ENCODE measurements around the gene A1CF. TPM values are rescaled to one million over a fixed set of nuclear protein-coding genes. Genes with fewer than 3 reads are reported as not detected.

Gene A1CF
- total RNA-seq (2013) = not detected
- polyA plus RNA-seq (not detected), polyA minus RNA-seq (not detected in 2 replicates), total RNA-seq (0 to 2.8 (median 0) reads per million in 11 experiments)

GRCh38 chr10:50885097-50885859 is at the start of gene A1CF:
Gene A1CF, minus strand, starts transcription at chr10:50885627. Its CDS starts 25,687 bp downstream, at chr10:50859940.
- Histone ChIP-seq H3K9ac (ENCODE audit: insufficient read depth, low read length, poor library complexity, severe bottlenecking) (no peak within 1 kb of the TSS), H3K4me2 (replicated peaks; ENCODE audit: extremely low read depth, low read length, poor library complexity, severe bottlenecking) (no peak within 1 kb of the TSS), H3K79me2 (ENCODE audit: insufficient read depth, low read length) (no peaks in the 10 kb centered on the region), H3K27ac (ENCODE audit: low read depth in 1 of 2, low read length in 2 of 2) (no peak within 1 kb of the TSS), H3K36me3 (replicated peaks in 1 of 2; ENCODE audit: control insufficient read depth in 1 of 2, insufficient read depth in 2 of 2, low read length in 2 of 2) (no peaks in the 10 kb centered on the region), H4K20me1 (ENCODE audit: insufficient read depth, low read length) (no peaks in the 10 kb centered on the region), H3K4me1 (ENCODE audit: control insufficient read depth in 1 of 2, insufficient read depth in 2 of 2, low read length in 2 of 2) (no peaks in the 10 kb centered on the region), H3K4me3 (replicated peaks in 1 of 3; ENCODE audit: low read depth in 2 of 3, low read length in 3 of 3) (no peak within 1 kb of the TSS), H3K9me3 (replicated peaks in 1 of 2; ENCODE audit: control insufficient read depth in 1 of 2, insufficient read depth in 1 of 2, low read length in 2 of 2) (no peaks in the 10 kb centered on the region), H2AFZ (ENCODE audit: insufficient read depth, low read depth, low read length, poor library complexity, severe bottlenecking) (no peak within 1 kb of the TSS), H3K27me3 (ENCODE audit: control insufficient read depth in 2 of 2, insufficient read depth in 2 of 2, low read length in 2 of 2) (no peaks in the 10 kb centered on the region)
- Mint-ChIP-seq H3K36me3 (no peaks in the 10 kb centered on the region), H3K27ac (no peak within 1 kb of the TSS), H3K9me3 (peaks cover 0 to 3% (median 0%) of the 10 kb centered on the region in 7 donors), H3K4me3 (no peak within 1 kb of the TSS), H3K27me3 (ENCODE audit: low read depth in 3 of 3) (peaks cover 2 to 11% (median 4%) of the 10 kb centered on the region in 3 donors), H3K4me1 (no peaks in the 10 kb centered on the region)
- WGBS (ENCODE audit: insufficient coverage) = no CpG with 5 or more reads among the region's 7 CpGs
- no peak for DNase-seq
- no peak for TF ChIP-seq CTCF (IDR thresholded peaks at IDR 0.05)
- intact Hi-C loops (cut with micrococcal nuclease) = no loop called here

DNA sequence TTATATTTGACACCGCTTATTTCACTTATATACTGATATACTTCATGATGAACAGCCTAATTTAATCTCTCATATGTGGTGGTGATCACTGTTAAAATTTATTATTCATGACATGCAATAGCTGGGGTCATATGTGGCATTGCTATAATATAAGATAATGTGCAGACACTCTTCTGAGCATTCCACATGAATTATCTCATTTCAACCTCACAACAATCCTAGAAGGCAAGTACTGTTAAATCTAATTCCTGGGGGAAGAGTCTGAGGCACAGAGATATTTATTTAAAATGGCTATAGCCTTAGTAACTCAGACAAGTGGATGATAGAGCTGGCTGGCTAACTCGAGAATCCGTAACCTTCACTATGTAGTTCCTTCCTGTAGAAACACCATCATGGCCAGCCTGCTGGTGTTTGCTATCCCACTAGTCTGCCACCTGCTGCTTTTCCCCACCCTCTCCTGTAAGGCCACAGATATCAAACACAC is 46.6 kb upstream of the A1CF start:
- H3K79me2 ChIP-seq (ENCODE audit: insufficient read depth, low read length) = no peaks in the 10 kb centered on the region
- no peak overlapping the region for H3K9ac ChIP-seq (ENCODE audit: insufficient read depth, low read length, poor library complexity, severe bottlenecking)
- H3K4me1 Mint-ChIP-seq = no peaks in the 10 kb centered on the region
- H2AFZ ChIP-seq (ENCODE audit: insufficient read depth, low read depth, low read length, poor library complexity, severe bottlenecking) = no peak overlapping the region
- no peak overlapping the region for H3K27ac Mint-ChIP-seq
- WGBS (ENCODE audit: insufficient coverage) = 72% methylated on average over 2 of the region's 3 CpGs
- H3K27me3 ChIP-seq (ENCODE audit: control insufficient read depth in 2 of 2, insufficient read depth in 2 of 2, low read length in 2 of 2) = no peaks in the 10 kb centered on the region
- H3K4me3 ChIP-seq (replicated peaks in 1 of 3; ENCODE audit: low read depth in 2 of 3, low read length in 3 of 3) = no peak overlapping the region
- no peak overlapping the region for H3K4me2 ChIP-seq (replicated peaks; ENCODE audit: extremely low read depth, low read length, poor library complexity, severe bottlenecking)
- no peaks in the 10 kb centered on the region for H3K36me3 ChIP-seq (replicated peaks in 1 of 2; ENCODE audit: control insufficient read depth in 1 of 2, insufficient read depth in 2 of 2, low read length in 2 of 2)
- H3K4me3 Mint-ChIP-seq = no peak overlapping the region
- no peaks in the 10 kb centered on the region for H3K9me3 Mint-ChIP-seq
- no peaks in the 10 kb centered on the region for H3K9me3 ChIP-seq (replicated peaks in 1 of 2; ENCODE audit: control insufficient read depth in 1 of 2, insufficient read depth in 1 of 2, low read length in 2 of 2)
- no peak for TF ChIP-seq CTCF (IDR thresholded peaks at IDR 0.05)
- no peak for DNase-seq
- H4K20me1 ChIP-seq (ENCODE audit: insufficient read depth, low read length) = no peaks in the 10 kb centered on the region
- intact Hi-C loops (cut with micrococcal nuclease) = no loop called here
- H3K36me3 Mint-ChIP-seq = no peaks in the 10 kb centered on the region
- H3K27ac ChIP-seq (ENCODE audit: low read depth in 1 of 2, low read length in 2 of 2) = no peak overlapping the region
- no peaks in the 10 kb centered on the region for H3K4me1 ChIP-seq (ENCODE audit: control insufficient read depth in 1 of 2, insufficient read depth in 2 of 2, low read length in 2 of 2)
- peaks cover 2 to 4% (median 3%) of the 10 kb centered on the region in 3 donors for H3K27me3 Mint-ChIP-seq (ENCODE audit: low read depth in 3 of 3)

Data from CD14-positive monocyte (primary cell).